C4-2B (cell line): ENCODE measurements around the gene NUP85.

Source experiments
- CTCF ChIP-seq: fragments of 450-650 bp; conservative IDR thresholded peaks from 2 replicates; pipeline ENCODE4 v1.5.1; 2017; ENCODE audit warnings: mild to moderate bottlenecking
- ZFX ChIP-seq: fragments of 450-650 bp; IDR thresholded peaks from 2 replicates; pipeline ENCODE4 v1.6.1; 2017

GRCh38 chr17:75181110-75181509 is 24.4 kb upstream of the NUP85 start:
- TF ChIP-seq CTCF, result no peak
- no peak for TF ChIP-seq ZFX
